Measurements from ENCODE around the gene BEST4.
A peak's percentile ranks its signal among the peaks of the same experiment; 100 is the strongest.

Gene BEST4

DNA sequence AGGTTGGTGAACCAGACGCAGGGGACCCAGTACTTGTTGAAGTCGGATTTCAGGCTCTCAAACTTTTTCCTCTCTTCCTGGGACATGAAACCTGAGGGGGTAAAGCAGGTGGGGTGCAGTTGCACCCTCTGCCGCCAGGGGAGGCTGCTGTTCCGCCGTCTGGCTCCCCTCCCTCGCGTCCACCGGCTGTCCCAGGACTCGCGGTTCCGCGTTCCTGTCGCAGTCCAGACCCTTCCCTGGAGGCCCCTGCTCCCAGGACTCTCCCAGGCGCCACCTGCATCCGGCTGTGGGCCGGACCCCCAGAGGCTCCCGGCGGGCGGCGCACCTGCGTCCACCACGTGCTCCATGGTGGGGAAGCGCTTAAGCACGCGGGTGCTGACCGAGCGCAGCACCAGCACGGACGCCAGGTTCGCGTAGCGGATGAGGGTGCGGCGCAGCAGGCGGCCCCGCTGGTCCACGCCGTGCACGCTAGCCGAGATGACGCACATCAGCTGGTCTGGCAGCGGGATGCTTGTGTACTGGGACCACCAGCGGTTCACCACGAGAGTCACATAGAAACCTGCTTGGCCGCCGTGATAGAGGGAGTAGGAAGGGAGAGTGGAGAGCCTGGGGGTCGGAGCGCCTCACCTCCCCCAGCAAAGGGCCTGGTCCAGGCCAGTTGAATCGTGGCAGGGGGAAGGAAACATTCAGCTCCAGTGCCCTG, 1.7 kb downstream of the BEST4 start (continued):
- peak; percentile 50; the same call in 1 of the 2 replicates for TF ChIP-seq ZNF777 (tag by site-specific recombination; IDR thresholded peaks at IDR 0.05; ENCODE audit: borderline replicate concordance)
- peak; percentile 58; the same call in 1 of the 2 replicates for TF ChIP-seq ZSCAN16 (tag by site-specific recombination; IDR thresholded peaks at IDR 0.05)

DNA sequence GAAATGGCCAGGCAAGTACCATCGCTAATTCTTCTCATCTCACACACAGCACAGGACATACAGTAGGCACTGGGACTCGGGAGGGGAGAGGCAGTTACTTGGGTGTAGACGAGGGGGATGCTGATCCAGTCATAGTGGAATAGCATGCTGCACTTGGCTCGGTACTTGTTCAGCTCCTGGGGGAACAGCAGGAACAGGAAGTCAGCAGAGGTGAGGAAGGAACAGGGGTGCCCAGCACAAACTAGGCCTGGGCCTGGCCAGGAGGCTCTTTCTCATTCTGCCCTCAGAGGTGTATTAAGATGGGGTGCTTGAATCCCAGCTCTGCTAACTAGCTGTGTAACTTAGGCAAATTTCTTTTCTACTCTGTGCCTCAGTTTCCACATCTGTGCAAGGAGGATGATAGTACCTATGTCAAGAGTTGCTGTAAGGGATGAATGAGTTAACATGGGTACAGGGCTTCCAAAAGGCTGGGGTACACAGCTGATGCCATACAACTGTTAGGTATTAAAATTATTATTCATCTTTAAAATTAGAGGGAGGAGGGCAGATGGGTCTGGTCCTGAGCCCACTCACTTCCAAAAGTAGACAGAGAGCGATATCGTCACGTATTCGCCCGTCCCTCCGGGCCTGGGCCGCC, 2.4 kb downstream of the BEST4 start:
- H3K4me1 ChIP-seq (ENCODE audit: control insufficient read depth, insufficient read depth, low read length) = 0 out of 2 replicates have a peak, but pooled peaks cover 2% of the 10 kb centered on the region
- no peak overlapping the region for H3K27ac ChIP-seq (ENCODE audit: extremely low read depth, low read depth, low read length)
- peak overlapping the region; percentile 48; the same call in 1 of the 2 replicates for H3K4me3 ChIP-seq (ENCODE audit: low read depth, low read length)
- TF ChIP-seq ZSCAN16 (tag by site-specific recombination; IDR thresholded peaks at IDR 0.05) (no peak), ZNF24 (tag by site-specific recombination; IDR thresholded peaks at IDR 0.05) (no peak), REPIN1 (tag by site-specific recombination; IDR thresholded peaks at IDR 0.05; ENCODE audit: low read depth) (no peak)
- CTCF ChIA-PET = interaction anchor here (0.7 to 1.6 kb wide), 8 partner anchors 9 to 507 kb away, joined by 3 to 13 read pairs (median 4); partner anchors contain the start of genes HECTD3 and UROD
- H3K9me3 ChIP-seq (ENCODE audit: control insufficient read depth, insufficient read depth, low read depth, low read length) = no peaks in the 10 kb centered on the region
- peaks cover 5 to 16% of the 10 kb centered on the region in 2 experiments; a peak in 2 of 3 replicates for H3K36me3 ChIP-seq (ENCODE audit: control insufficient read depth in 2 of 2, insufficient read depth in 1 of 2, low read length in 2 of 2)
- POLR2A ChIA-PET = interaction anchor here (0.6 to 3.1 kb wide), 6 partner anchors 10 to 515 kb away, joined by 3 to 18 read pairs (median 4); partner anchors contain the start of genes PLK3 and RPS8

DNA sequence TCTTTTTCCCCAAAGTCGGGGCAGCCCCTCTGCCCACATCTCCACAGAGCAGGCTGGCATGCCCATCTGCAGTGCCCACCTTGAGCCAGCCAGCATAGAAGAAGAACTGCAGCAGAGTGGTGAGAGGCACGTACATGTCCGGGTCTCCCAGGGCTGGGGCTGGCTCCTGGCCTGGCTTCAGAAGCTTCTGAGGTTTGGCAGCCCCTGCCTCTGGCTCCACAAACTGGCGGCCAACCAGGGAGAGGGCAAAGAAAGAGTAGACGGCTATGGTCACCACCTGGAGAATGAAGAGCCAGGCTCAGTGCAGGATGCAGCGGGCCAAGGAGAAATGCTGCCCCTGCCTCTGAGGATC, 3.0 kb downstream of the BEST4 start:
- Histone ChIP-seq H3K27ac (ENCODE audit: extremely low read depth, low read depth, low read length) (no peak overlapping the region), H3K36me3 (ENCODE audit: control insufficient read depth in 2 of 2, insufficient read depth in 1 of 2, low read length in 2 of 2) (peaks cover 6 to 23% of the 10 kb centered on the region in 2 experiments; a peak in 2 of 3 replicates), H3K9me3 (ENCODE audit: control insufficient read depth, insufficient read depth, low read depth, low read length) (no peaks in the 10 kb centered on the region), H3K4me1 (ENCODE audit: control insufficient read depth, insufficient read depth, low read length) (0 out of 2 replicates have a peak, but pooled peaks cover 2% of the 10 kb centered on the region), H3K4me3 (ENCODE audit: low read depth, low read length) (no peak overlapping the region)
- TF ChIP-seq, protein P1, sequence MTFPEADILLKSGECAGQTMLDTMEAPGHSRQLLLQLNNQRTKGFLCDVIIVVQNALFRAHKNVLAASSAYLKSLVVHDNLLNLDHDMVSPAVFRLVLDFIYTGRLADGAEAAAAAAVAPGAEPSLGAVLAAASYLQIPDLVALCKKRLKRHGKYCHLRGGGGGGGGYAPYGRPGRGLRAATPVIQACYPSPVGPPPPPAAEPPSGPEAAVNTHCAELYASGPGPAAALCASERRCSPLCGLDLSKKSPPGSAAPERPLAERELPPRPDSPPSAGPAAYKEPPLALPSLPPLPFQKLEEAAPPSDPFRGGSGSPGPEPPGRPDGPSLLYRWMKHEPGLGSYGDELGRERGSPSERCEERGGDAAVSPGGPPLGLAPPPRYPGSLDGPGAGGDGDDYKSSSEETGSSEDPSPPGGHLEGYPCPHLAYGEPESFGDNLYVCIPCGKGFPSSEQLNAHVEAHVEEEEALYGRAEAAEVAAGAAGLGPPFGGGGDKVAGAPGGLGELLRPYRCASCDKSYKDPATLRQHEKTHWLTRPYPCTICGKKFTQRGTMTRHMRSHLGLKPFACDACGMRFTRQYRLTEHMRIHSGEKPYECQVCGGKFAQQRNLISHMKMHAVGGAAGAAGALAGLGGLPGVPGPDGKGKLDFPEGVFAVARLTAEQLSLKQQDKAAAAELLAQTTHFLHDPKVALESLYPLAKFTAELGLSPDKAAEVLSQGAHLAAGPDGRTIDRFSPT (tag by site-specific recombination; IDR thresholded peaks at IDR 0.05) = 0 out of 2 replicates have a peak, but pooled peaks have one; percentile 13
- TF ChIP-seq, protein P2, sequence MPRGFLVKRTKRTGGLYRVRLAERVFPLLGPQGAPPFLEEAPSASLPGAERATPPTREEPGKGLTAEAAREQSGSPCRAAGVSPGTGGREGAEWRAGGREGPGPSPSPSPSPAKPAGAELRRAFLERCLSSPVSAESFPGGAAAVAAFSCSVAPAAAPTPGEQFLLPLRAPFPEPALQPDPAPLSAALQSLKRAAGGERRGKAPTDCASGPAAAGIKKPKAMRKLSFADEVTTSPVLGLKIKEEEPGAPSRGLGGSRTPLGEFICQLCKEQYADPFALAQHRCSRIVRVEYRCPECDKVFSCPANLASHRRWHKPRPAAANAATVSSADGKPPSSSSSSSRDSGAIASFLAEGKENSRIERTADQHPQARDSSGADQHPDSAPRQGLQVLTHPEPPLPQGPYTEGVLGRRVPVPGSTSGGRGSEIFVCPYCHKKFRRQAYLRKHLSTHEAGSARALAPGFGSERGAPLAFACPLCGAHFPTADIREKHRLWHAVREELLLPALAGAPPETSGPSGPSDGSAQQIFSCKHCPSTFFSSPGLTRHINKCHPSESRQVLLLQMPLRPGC (tag by site-specific recombination; IDR thresholded peaks at IDR 0.05) = no peak
- CTCF ChIA-PET = interaction anchor here (0.7 to 2.1 kb wide), 6 partner anchors 8 to 508 kb away, joined by 3 to 13 read pairs (median 4); partner anchors contain the start of genes HECTD3 and UROD
- POLR2A ChIA-PET = interaction anchor here (0.6 to 3.1 kb wide), 4 partner anchors 10 to 516 kb away, joined by 3 to 18 read pairs (median 4); partner anchors contain the start of gene RPS8

DNA sequence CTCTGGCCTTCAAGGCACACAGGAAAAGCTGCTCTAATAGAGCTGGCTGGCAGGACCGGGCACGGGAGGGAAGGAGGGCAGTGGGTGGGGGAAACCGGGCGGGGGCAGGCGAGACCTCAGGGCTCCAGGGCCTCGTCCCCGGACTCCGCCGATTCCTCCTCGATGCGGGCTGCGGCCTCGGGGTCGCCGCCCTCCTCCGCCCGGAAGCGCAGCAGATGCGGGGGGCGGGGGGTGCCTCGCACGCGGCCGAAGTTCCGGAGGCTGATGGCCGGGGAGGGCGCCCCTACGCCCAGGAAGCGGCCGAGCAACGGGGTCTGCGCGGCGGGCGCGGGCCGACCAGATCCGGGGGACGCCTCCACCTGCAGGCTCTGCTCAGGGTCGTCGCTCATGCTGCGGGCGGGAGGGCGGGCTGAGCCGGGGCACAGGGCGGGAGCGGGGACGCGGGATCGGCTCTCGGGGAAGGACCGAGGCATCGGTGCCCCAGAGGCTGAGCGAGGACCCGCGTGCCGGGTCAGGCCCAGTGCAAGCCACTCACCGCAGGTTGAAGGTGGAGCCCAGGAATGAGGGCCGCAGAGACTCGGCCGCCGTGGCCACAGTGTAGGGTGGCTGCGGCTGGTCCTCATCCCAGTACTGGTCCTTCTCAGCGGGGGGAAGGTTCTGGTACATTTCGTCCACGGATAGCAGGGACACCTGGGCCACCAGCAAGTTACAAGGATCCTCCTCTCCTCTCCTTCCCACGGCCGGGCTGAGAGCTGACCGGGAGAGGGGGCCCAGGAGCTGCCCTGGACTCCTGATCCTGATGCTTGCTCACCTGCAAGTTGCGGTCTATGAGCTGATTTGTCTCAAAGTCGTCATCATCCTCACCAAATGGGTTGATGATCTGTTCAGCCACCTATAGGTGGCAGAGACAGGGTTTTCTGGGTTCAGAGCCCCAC, 3.6 kb downstream of the BEST4 start:
- CTCF ChIA-PET = interaction anchor here (0.6 to 2.1 kb wide), 4 partner anchors 9 to 649 kb away, joined by 3 to 13 read pairs (median 7); no protein-coding TSS in a partner anchor
- Histone ChIP-seq H3K27ac (ENCODE audit: extremely low read depth, low read depth, low read length) (no peak overlapping the region), H3K4me3 (ENCODE audit: low read depth, low read length) (no peak overlapping the region), H3K4me1 (ENCODE audit: control insufficient read depth, insufficient read depth, low read length) (0 out of 2 replicates have a peak, but pooled peaks cover 2% of the 10 kb centered on the region), H3K9me3 (ENCODE audit: control insufficient read depth, insufficient read depth, low read depth, low read length) (no peaks in the 10 kb centered on the region), H3K36me3 (ENCODE audit: control insufficient read depth in 2 of 2, insufficient read depth in 1 of 2, low read length in 2 of 2) (peaks cover 12 to 29% of the 10 kb centered on the region in 2 experiments; a peak in 2 of 3 replicates)
- no peak for TF ChIP-seq ZSCAN30 (tag by site-specific recombination; IDR thresholded peaks at IDR 0.05)
- TF ChIP-seq ZNF677 (tag by site-specific recombination; IDR thresholded peaks at IDR 0.05) = no peak
- TF ChIP-seq, protein P3, sequence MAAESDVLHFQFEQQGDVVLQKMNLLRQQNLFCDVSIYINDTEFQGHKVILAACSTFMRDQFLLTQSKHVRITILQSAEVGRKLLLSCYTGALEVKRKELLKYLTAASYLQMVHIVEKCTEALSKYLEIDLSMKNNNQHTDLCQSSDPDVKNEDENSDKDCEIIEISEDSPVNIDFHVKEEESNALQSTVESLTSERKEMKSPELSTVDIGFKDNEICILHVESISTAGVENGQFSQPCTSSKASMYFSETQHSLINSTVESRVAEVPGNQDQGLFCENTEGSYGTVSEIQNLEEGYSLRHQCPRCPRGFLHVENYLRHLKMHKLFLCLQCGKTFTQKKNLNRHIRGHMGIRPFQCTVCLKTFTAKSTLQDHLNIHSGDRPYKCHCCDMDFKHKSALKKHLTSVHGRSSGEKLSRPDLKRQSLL (tag by site-specific recombination; IDR thresholded peaks at IDR 0.05) = no peak
- no peak for TF ChIP-seq ZSCAN16 (tag by site-specific recombination; IDR thresholded peaks at IDR 0.05)
- POLR2A ChIA-PET = interaction anchor here (0.6 to 3.1 kb wide), 4 partner anchors 8 to 220 kb away, joined by 3 to 18 read pairs (median 6); partner anchors contain the start of genes PLK3 and RPS8

Measured in HEK293 (cell line).